Chondrocyte (in vitro differentiated cells): Measurements from ENCODE around the gene FILIP1L. TPM values are rescaled to one million over a fixed set of nuclear protein-coding genes. Genes with fewer than 3 reads are reported as not detected.
A peak's percentile ranks its signal among the peaks of the same experiment; 100 is the strongest.

Source experiments
- DNase-seq: peaks from one replicate; pipeline ENCODE4 v3.0.0; 2021; ENCODE audit warnings: mixed read lengths, low spot score
- H3K27ac Mint-ChIP-seq: one replicate; pipeline ENCODE4 v1.8.0; 2021; ENCODE audit warnings: mild to moderate bottlenecking, moderate library complexity, mixed read lengths; ENCODE audit not compliant: unreplicated experiment
- H3K27me3 Mint-ChIP-seq: 2 replicates; pipeline ENCODE4 v1.8.0; 2021; ENCODE audit warnings: low read depth, mixed read lengths
- H3K36me3 Mint-ChIP-seq: 2 replicates; pipeline ENCODE4 v1.8.0; 2021; ENCODE audit warnings: low read depth, mixed read lengths
- H3K4me1 Mint-ChIP-seq: 2 replicates; pipeline ENCODE4 v1.8.0; 2021; ENCODE audit warnings: low read depth, mild to moderate bottlenecking, mixed read lengths
- H3K4me3 Mint-ChIP-seq: one replicate; pipeline ENCODE4 v1.8.0; 2021; ENCODE audit warnings: mild to moderate bottlenecking, moderate library complexity, mixed read lengths; ENCODE audit not compliant: unreplicated experiment
- H3K9me3 Mint-ChIP-seq: 2 replicates; pipeline ENCODE4 v1.8.0; 2021; ENCODE audit warnings: low read depth, mixed read lengths
- total RNA-seq: library from RNA; stranded (reverse); gene quantifications from 3 replicates; pipeline ENCODE4 v1.2.1, GENCODE V29; 2021
- TF ChIP-seq, protein P1 (sequence below): fragments of 200-600 bp; sonication (generic); IDR thresholded peaks from 2 replicates; pipeline ENCODE4 v1.5.0; 2021; ENCODE audit warnings: antibody characterized with exemption, mild to moderate bottlenecking, moderate library complexity

Gene FILIP1L
- total RNA-seq, 1 donor from 2014 or later = 122 TPM

GRCh38 chr3:99896482-99896881 is 217.8 kb downstream of the FILIP1L start:
- peak overlapping the region; percentile 92 for H3K27ac Mint-ChIP-seq
- H3K4me1 Mint-ChIP-seq = peaks cover 23% of the 10 kb centered on the region
- H3K27me3 Mint-ChIP-seq = no peaks in the 10 kb centered on the region
- TF ChIP-seq, protein P1, sequence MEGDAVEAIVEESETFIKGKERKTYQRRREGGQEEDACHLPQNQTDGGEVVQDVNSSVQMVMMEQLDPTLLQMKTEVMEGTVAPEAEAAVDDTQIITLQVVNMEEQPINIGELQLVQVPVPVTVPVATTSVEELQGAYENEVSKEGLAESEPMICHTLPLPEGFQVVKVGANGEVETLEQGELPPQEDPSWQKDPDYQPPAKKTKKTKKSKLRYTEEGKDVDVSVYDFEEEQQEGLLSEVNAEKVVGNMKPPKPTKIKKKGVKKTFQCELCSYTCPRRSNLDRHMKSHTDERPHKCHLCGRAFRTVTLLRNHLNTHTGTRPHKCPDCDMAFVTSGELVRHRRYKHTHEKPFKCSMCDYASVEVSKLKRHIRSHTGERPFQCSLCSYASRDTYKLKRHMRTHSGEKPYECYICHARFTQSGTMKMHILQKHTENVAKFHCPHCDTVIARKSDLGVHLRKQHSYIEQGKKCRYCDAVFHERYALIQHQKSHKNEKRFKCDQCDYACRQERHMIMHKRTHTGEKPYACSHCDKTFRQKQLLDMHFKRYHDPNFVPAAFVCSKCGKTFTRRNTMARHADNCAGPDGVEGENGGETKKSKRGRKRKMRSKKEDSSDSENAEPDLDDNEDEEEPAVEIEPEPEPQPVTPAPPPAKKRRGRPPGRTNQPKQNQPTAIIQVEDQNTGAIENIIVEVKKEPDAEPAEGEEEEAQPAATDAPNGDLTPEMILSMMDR = no peak
- no peaks in the 10 kb centered on the region for H3K36me3 Mint-ChIP-seq
- no peaks in the 10 kb centered on the region for H3K9me3 Mint-ChIP-seq
- DNase-seq = no peak
- H3K4me3 Mint-ChIP-seq = no peak overlapping the region

GRCh38 chr3:99895703-99896441 is 218.4 kb downstream of the FILIP1L start:
- no peak overlapping the region for H3K4me3 Mint-ChIP-seq
- H3K4me1 Mint-ChIP-seq = peaks cover 17% of the 10 kb centered on the region
- no peaks in the 10 kb centered on the region for H3K36me3 Mint-ChIP-seq
- H3K9me3 Mint-ChIP-seq = no peaks in the 10 kb centered on the region
- TF ChIP-seq, protein P1 = no peak
- H3K27me3 Mint-ChIP-seq = no peaks in the 10 kb centered on the region
- DNase-seq = no peak
- H3K27ac Mint-ChIP-seq = peak overlapping the region; percentile 92

GRCh38 chr3:99895131-99895696 is 219.1 kb downstream of the FILIP1L start:
- Mint-ChIP-seq H3K4me3 (no peak overlapping the region), H3K36me3 (no peaks in the 10 kb centered on the region), H3K27me3 (no peaks in the 10 kb centered on the region), H3K9me3 (no peaks in the 10 kb centered on the region), H3K4me1 (peaks cover 16% of the 10 kb centered on the region), H3K27ac (peak overlapping the region; percentile 92)
- DNase-seq = no peak
- TF ChIP-seq, protein P1 = no peak

- Mint-ChIP-seq H3K36me3 (no peaks in the 10 kb centered on the region), H3K27me3 (no peaks in the 10 kb centered on the region), H3K9me3 (peaks cover 3% of the 10 kb centered on the region), H3K4me1 (peaks cover 16% of the 10 kb centered on the region), H3K4me3 (no peak overlapping the region), H3K27ac (no peak overlapping the region)
- TF ChIP-seq, protein P1 = no peak
- no peak for DNase-seq
Measured at GRCh38 chr3:99892332-99892731, 222.0 kb downstream of the FILIP1L start.

GRCh38 chr3:99891610-99892285 is 222.6 kb downstream of the FILIP1L start:
- no peak overlapping the region for H3K4me3 Mint-ChIP-seq
- H3K9me3 Mint-ChIP-seq = peaks cover 3% of the 10 kb centered on the region
- no peak overlapping the region for H3K27ac Mint-ChIP-seq
- no peaks in the 10 kb centered on the region for H3K36me3 Mint-ChIP-seq
- no peak for DNase-seq
- TF ChIP-seq, protein P1 = no peak
- H3K27me3 Mint-ChIP-seq = no peaks in the 10 kb centered on the region
- H3K4me1 Mint-ChIP-seq = peaks cover 16% of the 10 kb centered on the region
